HepG2 (cell line): ENCODE results near the gene ZNF584. TPM values are rescaled to one million over a fixed set of nuclear protein-coding genes. Genes with fewer than 3 reads are reported as not detected.

Experiments
- BRD4 ChIP-seq: sonication (generic); formaldehyde crosslinking; IDR thresholded peaks from 2 replicates; pipeline ENCODE4 v1.4.0; 2020; ENCODE audit warnings: missing genetic modification reagents
- CENPT ChIP-seq: sonication (generic); formaldehyde crosslinking; IDR thresholded peaks from 2 replicates; pipeline ENCODE4 v1.8.0; 2022; ENCODE audit warnings: low read depth, mild to moderate bottlenecking, moderate library complexity, missing genetic modification reagents
- CREM ChIP-seq, 2 experiments: sonication (generic) in 1 of 2; formaldehyde crosslinking in 1 of 2; IDR thresholded peaks; 2 replicates each; pipeline versions ENCODE4 v1.4.0 to v1.6.1; 2016 to 2020; ENCODE audit warnings: antibody characterized with exemption in 1 of 2, mild to moderate bottlenecking in 1 of 2, missing genetic modification reagents in 1 of 2
- ETS1 ChIP-seq: sonication (generic); formaldehyde crosslinking; IDR thresholded peaks from 2 replicates; pipeline ENCODE4 v1.4.0; 2020; ENCODE audit warnings: missing genetic modification reagents
- HINFP ChIP-seq: sonication (generic); formaldehyde crosslinking; IDR thresholded peaks from 2 replicates; pipeline ENCODE4 v1.4.0; 2020; ENCODE audit warnings: low read depth, mild to moderate bottlenecking, missing genetic modification reagents
- ISL2 ChIP-seq: sonication (generic); formaldehyde crosslinking; IDR thresholded peaks from 2 replicates; pipeline ENCODE4 v1.5.0; 2020; ENCODE audit warnings: missing genetic modification reagents
- NFAT5 ChIP-seq: sonication (generic); formaldehyde crosslinking; IDR thresholded peaks from 2 replicates; pipeline ENCODE4 v1.4.0; 2020; ENCODE audit warnings: missing genetic modification reagents
- NR2F1 ChIP-seq, 2 experiments: fragments of 450-650 bp in 1 of 2; formaldehyde crosslinking in 1 of 2; IDR thresholded peaks; 2 replicates each; pipeline versions ENCODE4 v1.5.0 to v1.6.1; 2016 to 2020; ENCODE audit warnings: mild to moderate bottlenecking in 1 of 2, missing compliant biosample characterization in 1 of 2, missing genetic modification reagents in 1 of 2, moderate library complexity in 1 of 2
- SRSF1 ChIP-seq: fragments of 200-400 bp; formaldehyde crosslinking; optimal IDR thresholded peaks from 2 replicates; pipeline ENCODE3; 2017; ENCODE audit warnings: mild to moderate bottlenecking, low read depth, low read length, moderate library complexity
- TEAD3 ChIP-seq: optimal IDR thresholded peaks from 2 replicates; pipeline ENCODE3; 2016; ENCODE audit warnings: borderline replicate concordance
- ZBTB7A ChIP-seq: sonication (generic); formaldehyde crosslinking; IDR thresholded peaks from 2 replicates; pipeline ENCODE4 v1.8.0; 2022; ENCODE audit warnings: mild to moderate bottlenecking, missing genetic modification reagents
- ZFP82 ChIP-seq: sonication (generic); formaldehyde crosslinking; IDR thresholded peaks from 2 replicates; pipeline ENCODE4 v1.5.1; 2020; ENCODE audit warnings: mild to moderate bottlenecking, missing genetic modification reagents, borderline replicate concordance
- ZFYVE20 ChIP-seq: sonication (generic); formaldehyde crosslinking; IDR thresholded peaks from 2 replicates; pipeline ENCODE4 v1.8.0; 2023; ENCODE audit warnings: low read depth, mild to moderate bottlenecking, moderate library complexity, missing genetic modification reagents, borderline replicate concordance
- ZNF12 ChIP-seq: sonication (generic); formaldehyde crosslinking; IDR thresholded peaks from 2 replicates; pipeline ENCODE4 v1.5.0; 2020; ENCODE audit warnings: missing genetic modification reagents
- ZNF143 ChIP-seq: sonication (generic); formaldehyde crosslinking; IDR thresholded peaks from 2 replicates; pipeline ENCODE4 v1.4.0; 2020; ENCODE audit warnings: missing genetic modification reagents
- ZNF343 ChIP-seq: sonication (generic); formaldehyde crosslinking; IDR thresholded peaks from 2 replicates; pipeline ENCODE4 v1.4.0; 2020; ENCODE audit warnings: mild to moderate bottlenecking, missing genetic modification reagents
- ZNF562 ChIP-seq: sonication (generic); formaldehyde crosslinking; IDR thresholded peaks from 2 replicates; pipeline ENCODE4 v1.8.0; 2022; ENCODE audit warnings: missing genetic modification reagents, borderline replicate concordance
- polyA plus RNA-seq, 8 experiments: library from polyadenylated mRNA; depleted of rRNA in 3 of 8; stranded (reverse) in 7 of 8; unstranded in 1 of 8; fragments of >200 nt; fragmentation: Illumina TruSeq in 4 of 8; extraction: Trizol in 4 of 8; gene quantifications; 2 replicates each; pipeline versions ENCODE4 v1.2.1 to v1.2.3, GENCODE V29; 2011 to 2016; ENCODE audit warnings: low read depth in 4 of 8, missing spikeins in 1 of 8, mixed read lengths in 1 of 8; ENCODE audit not compliant: insufficient read depth in 1 of 8
- total RNA-seq, 5 experiments: library from RNA; depleted of rRNA; stranded (reverse); fragments of >200 nt; fragmentation: Illumina TruSeq; extraction: Trizol; gene quantifications; 2 replicates each; pipeline ENCODE4 v1.2.3, GENCODE V29; 2016; ENCODE audit warnings: low read depth in 1 of 5
- TF ChIP-seq, protein P1 (sequence below): sonication (generic); formaldehyde crosslinking; IDR thresholded peaks from 2 replicates; pipeline ENCODE4 v1.8.1; 2023; ENCODE audit warnings: missing genetic modification reagents, inconsistent platforms, borderline replicate concordance

Gene ZNF584
- total and polyA plus RNA-seq, 2 of the 13 experiments (the other 11 are each of a cell fraction or from before 2014, with no cell fraction given) = 2.4 to 7.0 TPM

DNA sequence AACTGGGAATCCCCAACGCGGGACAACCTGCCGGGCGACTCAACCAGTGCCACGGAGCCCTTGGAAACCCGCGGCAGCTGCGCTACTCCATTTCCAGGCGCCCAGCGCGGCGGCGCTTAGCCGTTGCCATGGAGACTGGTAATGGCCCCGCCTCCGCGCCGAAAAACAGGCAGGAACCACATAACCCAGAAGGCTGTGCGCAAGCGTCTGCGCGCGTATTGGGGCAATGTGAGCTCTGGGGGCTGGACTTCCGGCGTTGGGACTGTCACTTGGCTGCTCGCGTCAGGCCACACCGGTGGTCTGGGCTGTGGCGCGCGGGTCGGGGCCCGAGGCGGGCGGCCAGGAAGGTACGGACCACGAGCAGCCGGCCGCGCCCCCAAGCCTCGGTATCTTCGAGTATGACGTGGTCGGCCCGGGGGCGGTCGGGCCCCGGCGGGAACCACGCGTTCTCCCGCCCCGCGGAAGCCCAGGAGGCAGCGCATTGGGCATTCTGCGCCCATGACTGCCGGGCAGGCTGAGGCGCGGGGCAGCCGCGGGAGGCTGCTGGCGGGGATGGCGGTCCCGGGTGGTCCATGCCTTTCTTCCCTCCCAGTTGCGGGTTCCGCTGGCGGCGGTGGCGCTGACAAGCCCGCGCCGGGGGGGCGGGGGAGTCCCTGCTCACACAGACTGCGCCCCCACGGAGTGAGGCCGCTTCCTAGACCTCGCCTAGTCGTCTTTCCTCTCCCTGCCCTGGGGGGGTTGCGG, 43.1 kb downstream of the ZNF584 start, which contains the start of gene ZNF324B (continued):
- TF ChIP-seq NFAT5 (CRISPR knock-in tag) = no peak
- TF ChIP-seq BRD4 (CRISPR knock-in tag) = no peak
- TF ChIP-seq CREM (IDR thresholded peaks at IDR 0.05) = peak; percentile 76
- TF ChIP-seq CREM (CRISPR knock-in tag; IDR thresholded peaks at IDR 0.05) = no peak
- TF ChIP-seq ZNF143 (CRISPR knock-in tag) = peak; percentile 97
- TF ChIP-seq NR2F1 (CRISPR knock-in tag; IDR thresholded peaks at IDR 0.05) = no peak
- TF ChIP-seq HINFP (CRISPR knock-in tag) = no peak
- TF ChIP-seq, protein P1, sequence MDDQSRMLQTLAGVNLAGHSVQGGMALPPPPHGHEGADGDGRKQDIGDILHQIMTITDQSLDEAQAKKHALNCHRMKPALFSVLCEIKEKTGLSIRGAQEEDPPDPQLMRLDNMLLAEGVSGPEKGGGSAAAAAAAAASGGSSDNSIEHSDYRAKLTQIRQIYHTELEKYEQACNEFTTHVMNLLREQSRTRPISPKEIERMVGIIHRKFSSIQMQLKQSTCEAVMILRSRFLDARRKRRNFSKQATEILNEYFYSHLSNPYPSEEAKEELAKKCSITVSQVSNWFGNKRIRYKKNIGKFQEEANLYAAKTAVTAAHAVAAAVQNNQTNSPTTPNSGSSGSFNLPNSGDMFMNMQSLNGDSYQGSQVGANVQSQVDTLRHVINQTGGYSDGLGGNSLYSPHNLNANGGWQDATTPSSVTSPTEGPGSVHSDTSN (CRISPR knock-in tag) = 0 out of 2 replicates have a peak, but pooled peaks have one; percentile 59
- no peak for TF ChIP-seq ZFP82 (CRISPR knock-in tag)
- no peak for TF ChIP-seq ZNF343 (CRISPR knock-in tag)
- no peak for TF ChIP-seq TEAD3 (CRISPR knock-in tag)
- TF ChIP-seq ETS1 (CRISPR knock-in tag) = no peak
- no peak for TF ChIP-seq ZFYVE20
- no peak for TF ChIP-seq SRSF1
- TF ChIP-seq ZNF12 (CRISPR knock-in tag) = no peak
- TF ChIP-seq ISL2 (CRISPR knock-in tag) = no peak
- TF ChIP-seq ZBTB7A (CRISPR knock-in tag) = no peak
- TF ChIP-seq CENPT = no peak
- no peak for TF ChIP-seq ZNF562 (CRISPR knock-in tag)
